Renal cortex interstitium (tissue), 3 donors: ENCODE data around the gene WDTC1. TPM values are rescaled to one million over a fixed set of nuclear protein-coding genes. Genes with fewer than 3 reads are reported as not detected.

Source experiments
- polyA plus RNA-seq, 3 donors: library from polyadenylated mRNA; unstranded; fragments of 120-200 nt; gene quantifications; one replicate each; pipeline ENCODE4 v1.2.1, GENCODE V29; 2013; ENCODE audit not compliant: insufficient read length in 3 of 3

Gene WDTC1
- polyA plus RNA-seq, 3 donors, result 38.1 to 49.8 (median 46.8) TPM

Other genes with a start within 250 kb of the WDTC1 start
- 1 to 10 TPM; 4.6 to 5.4 (median 4.7) TPM for gene TRNP1, start 240.9 kb upstream of the WDTC1 start, polyA plus RNA-seq
- 1 to 10 TPM in 1 of 3 donors, under 1 TPM in 2; 0.73 to 2.0 (median 0.78) TPM for gene TENT5B, start 221.8 kb upstream of the WDTC1 start, polyA plus RNA-seq
- gene SLC9A1, start 79.5 kb upstream of the WDTC1 start, polyA plus RNA-seq, result 10 to 100 TPM; 19.4 to 28.0 (median 24.0) TPM
- 10 to 100 TPM; 37.7 to 44.6 (median 41.6) TPM for gene TMEM222, start 87.5 kb downstream of the WDTC1 start, polyA plus RNA-seq
- 10 to 100 TPM in 2 of 3 donors, 1 to 10 TPM in 1; 7.6 to 15.7 (median 10.2) TPM for gene SYTL1, start 107.4 kb downstream of the WDTC1 start, polyA plus RNA-seq
- gene MAP3K6, start 132.3 kb downstream of the WDTC1 start, polyA plus RNA-seq, result 10 to 100 TPM in 2 of 3 donors, 1 to 10 TPM in 1; 9.7 to 11.6 (median 10.4) TPM
- gene FCN3, start 140.2 kb downstream of the WDTC1 start, polyA plus RNA-seq, result 1 to 10 TPM; 2.6 to 3.3 (median 2.9) TPM
- gene CD164L2, start 148.7 kb downstream of the WDTC1 start, polyA plus RNA-seq, result under 1 TPM; 0.22 to 0.47 (median 0.26) TPM
- 1 to 10 TPM in 2 of 3 donors, under 1 TPM in 1; 0.97 to 1.3 (median 1.1) TPM for gene GPR3, start 158.0 kb downstream of the WDTC1 start, polyA plus RNA-seq